GM23338 (cell line): ENCODE results near the gene FNDC1.

Experiments
- CTCF ChIP-seq, 2 experiments: fragments of 200-600 bp in 1 of 2; sonication (generic) in 1 of 2; conservative IDR thresholded peaks; 2 replicates each; pipeline versions ENCODE4 v1.5.1 to v1.6.1; 2016 to 2017; ENCODE audit warnings: antibody characterized with exemption in 2 of 2, low read depth in 2 of 2, mild to moderate bottlenecking in 2 of 2, moderate library complexity in 1 of 2
- ETS1 ChIP-seq: IDR thresholded peaks from 2 replicates; pipeline ENCODE4 v1.6.1; 2016; ENCODE audit warnings: antibody characterized with exemption
- EZH2 ChIP-seq: fragments of 200-600 bp; sonication (generic); IDR thresholded peaks from one replicate; pipeline ENCODE4 v1.8.0; 2017; ENCODE audit warnings: antibody characterized with exemption, mild to moderate bottlenecking, low read depth; ENCODE audit not compliant: unreplicated experiment
- EZH2phosphoT487 ChIP-seq: fragments of 200-600 bp; sonication (generic); IDR thresholded peaks from one replicate; pipeline ENCODE4 v1.8.1; 2018; ENCODE audit warnings: antibody characterized with exemption; ENCODE audit not compliant: unreplicated experiment
- POLR2AphosphoS5 ChIP-seq: IDR thresholded peaks from 2 replicates; pipeline ENCODE4 v1.6.1; 2016; ENCODE audit warnings: antibody characterized with exemption, low read depth
- REST ChIP-seq: IDR thresholded peaks from one replicate; pipeline ENCODE4 v1.6.1; 2018; ENCODE audit warnings: antibody characterized with exemption; ENCODE audit not compliant: unreplicated experiment
- STAT1 ChIP-seq: IDR thresholded peaks from one replicate; pipeline ENCODE4 v1.6.1; 2016; ENCODE audit warnings: antibody characterized with exemption; ENCODE audit not compliant: unreplicated experiment

GRCh38 chr6:159260208-159260607 is 91.0 kb downstream of the FNDC1 start:
- TF ChIP-seq CTCF (conservative IDR thresholded peaks at IDR 0.05; ENCODE audit: low read depth in 2 of 2) (no peak), POLR2AphosphoS5 (no peak), EZH2phosphoT487 (no peak), STAT1 (no peak), EZH2 (no peak), REST (no peak), ETS1 (no peak)
